Esophagus muscularis mucosa (tissue), 4 donors: Measurements from ENCODE around the gene NELL1. TPM values are rescaled to one million over a fixed set of nuclear protein-coding genes. Genes with fewer than 3 reads are reported as not detected.

Experiments used
- DNase-seq: peaks from one replicate; pipeline ENCODE4 v3.0.0-alpha.2; 2017; ENCODE audit errors: extremely low spot score
- H3K27ac ChIP-seq, 4 donors: fragments of 200-600 bp; sonication (generic); replicated peaks in 1 of 4; 1 replicate in 3 of 4; 2 replicates in 1 of 4; pipeline ENCODE4 v1.5.1; 2016 to 2019; ENCODE audit warnings: mild to moderate bottlenecking in 1 of 4
- H3K27me3 ChIP-seq, 4 donors: fragments of 200-600 bp; sonication (generic); one replicate each; pipeline versions ENCODE4 v1.5.1 to v1.6.0; 2016 to 2019
- H3K36me3 ChIP-seq, 4 donors: fragments of 200-600 bp; sonication (generic); one replicate each; pipeline ENCODE4 v1.5.1; 2016 to 2019
- H3K4me1 ChIP-seq, 4 donors: fragments of 200-600 bp; sonication (generic); one replicate each; pipeline ENCODE4 v1.5.1; 2016 to 2019
- H3K4me3 ChIP-seq, 4 donors: fragments of 200-600 bp; sonication (generic); 1 replicate in 2 of 4; 2 replicates in 2 of 4; pipeline ENCODE4 v1.5.1; 2016 to 2019; ENCODE audit warnings: mild to moderate bottlenecking in 4 of 4, moderate library complexity in 1 of 4
- H3K9me3 ChIP-seq, 4 donors: fragments of 200-600 bp; sonication (generic); 1 replicate in 3 of 4; 2 replicates in 1 of 4; pipeline ENCODE4 v1.5.1; 2016 to 2019
- EP300 ChIP-seq: sonication (generic); formaldehyde crosslinking; IDR thresholded peaks from one replicate; pipeline ENCODE4 v1.6.1; 2017; ENCODE audit warnings: antibody characterized with exemption
- POLR2A ChIP-seq: fragments of 450-650 bp; IDR thresholded peaks from one replicate; pipeline ENCODE4 v1.6.1; 2017; ENCODE audit warnings: antibody characterized with exemption, moderate library complexity, mild to moderate bottlenecking, low read depth
- POLR2AphosphoS5 ChIP-seq, 2 donors: sonication (generic); formaldehyde crosslinking; IDR thresholded peaks; one replicate each; pipeline ENCODE4 v1.6.1; 2017; ENCODE audit warnings: antibody characterized with exemption in 2 of 2
- WGBS: methylation state at CpG from one replicate; pipeline ENCODE4 v1.1.5; 2018; 5-methylcytosine and 5-hydroxymethylcytosine counted together
- intact Hi-C: fragments of 100-400 bp; cut with DNase I; formaldehyde crosslinking; loops from one replicate; pipeline ENCODE4 v1.15.1; 2023
- total RNA-seq, 4 donors: library from RNA; depleted of rRNA; stranded (reverse); fragments of >200 nt; gene quantifications; one replicate each; pipeline versions ENCODE4 v1.1.0 to v1.2.1, GENCODE V29; 2016
- TF ChIP-seq, protein P1 (sequence below), 3 experiments: fragments of 200-600 bp in 2 of 3; fragments of 450-650 bp in 1 of 3; sonication (generic) in 2 of 3; IDR thresholded peaks; one replicate each; pipeline ENCODE4 v1.5.1; 2017 to 2019; ENCODE audit warnings: antibody characterized with exemption in 3 of 3, mild to moderate bottlenecking in 2 of 3, moderate library complexity in 1 of 3

Gene NELL1
- total RNA-seq, 4 donors from 2014 or later = 0.65 to 2.7 (median 0.90) TPM

- H3K27ac ChIP-seq = no peak overlapping the region
- TF ChIP-seq EP300 (no peak), POLR2A (no peak), POLR2AphosphoS5 (IDR thresholded peaks at IDR 0.05) (no peak)
- TF ChIP-seq, protein P1, sequence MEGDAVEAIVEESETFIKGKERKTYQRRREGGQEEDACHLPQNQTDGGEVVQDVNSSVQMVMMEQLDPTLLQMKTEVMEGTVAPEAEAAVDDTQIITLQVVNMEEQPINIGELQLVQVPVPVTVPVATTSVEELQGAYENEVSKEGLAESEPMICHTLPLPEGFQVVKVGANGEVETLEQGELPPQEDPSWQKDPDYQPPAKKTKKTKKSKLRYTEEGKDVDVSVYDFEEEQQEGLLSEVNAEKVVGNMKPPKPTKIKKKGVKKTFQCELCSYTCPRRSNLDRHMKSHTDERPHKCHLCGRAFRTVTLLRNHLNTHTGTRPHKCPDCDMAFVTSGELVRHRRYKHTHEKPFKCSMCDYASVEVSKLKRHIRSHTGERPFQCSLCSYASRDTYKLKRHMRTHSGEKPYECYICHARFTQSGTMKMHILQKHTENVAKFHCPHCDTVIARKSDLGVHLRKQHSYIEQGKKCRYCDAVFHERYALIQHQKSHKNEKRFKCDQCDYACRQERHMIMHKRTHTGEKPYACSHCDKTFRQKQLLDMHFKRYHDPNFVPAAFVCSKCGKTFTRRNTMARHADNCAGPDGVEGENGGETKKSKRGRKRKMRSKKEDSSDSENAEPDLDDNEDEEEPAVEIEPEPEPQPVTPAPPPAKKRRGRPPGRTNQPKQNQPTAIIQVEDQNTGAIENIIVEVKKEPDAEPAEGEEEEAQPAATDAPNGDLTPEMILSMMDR (IDR thresholded peaks at IDR 0.05) = no peak
- no peaks in the 10 kb centered on the region for H3K36me3 ChIP-seq
- DNase-seq = no peak
- no peak overlapping the region for H3K4me3 ChIP-seq
- H3K27me3 ChIP-seq = no peaks in the 10 kb centered on the region
- no peaks in the 10 kb centered on the region for H3K4me1 ChIP-seq
- H3K9me3 ChIP-seq = no peaks in the 10 kb centered on the region
- 86% methylated on average over 4 of the region's 7 CpGs for WGBS
- intact Hi-C loops = no loop called here
These were observed 240.8 kb downstream of the NELL1 start for GRCh38 chr11:20909995-20910726.

GRCh38 chr11:20910733-20911132, 241.3 kb downstream of the NELL1 start:
- TF ChIP-seq POLR2A (no peak), EP300 (no peak), POLR2AphosphoS5 (IDR thresholded peaks at IDR 0.05) (no peak)
- TF ChIP-seq, protein P1 (IDR thresholded peaks at IDR 0.05) = no peak
- intact Hi-C loops = no loop called here
- no peaks in the 10 kb centered on the region for H3K4me1 ChIP-seq
- no peak overlapping the region for H3K27ac ChIP-seq
- H3K27me3 ChIP-seq = no peaks in the 10 kb centered on the region
- DNase-seq = no peak
- no peak overlapping the region for H3K4me3 ChIP-seq
- H3K9me3 ChIP-seq = no peaks in the 10 kb centered on the region
- H3K36me3 ChIP-seq = no peaks in the 10 kb centered on the region

DNA sequence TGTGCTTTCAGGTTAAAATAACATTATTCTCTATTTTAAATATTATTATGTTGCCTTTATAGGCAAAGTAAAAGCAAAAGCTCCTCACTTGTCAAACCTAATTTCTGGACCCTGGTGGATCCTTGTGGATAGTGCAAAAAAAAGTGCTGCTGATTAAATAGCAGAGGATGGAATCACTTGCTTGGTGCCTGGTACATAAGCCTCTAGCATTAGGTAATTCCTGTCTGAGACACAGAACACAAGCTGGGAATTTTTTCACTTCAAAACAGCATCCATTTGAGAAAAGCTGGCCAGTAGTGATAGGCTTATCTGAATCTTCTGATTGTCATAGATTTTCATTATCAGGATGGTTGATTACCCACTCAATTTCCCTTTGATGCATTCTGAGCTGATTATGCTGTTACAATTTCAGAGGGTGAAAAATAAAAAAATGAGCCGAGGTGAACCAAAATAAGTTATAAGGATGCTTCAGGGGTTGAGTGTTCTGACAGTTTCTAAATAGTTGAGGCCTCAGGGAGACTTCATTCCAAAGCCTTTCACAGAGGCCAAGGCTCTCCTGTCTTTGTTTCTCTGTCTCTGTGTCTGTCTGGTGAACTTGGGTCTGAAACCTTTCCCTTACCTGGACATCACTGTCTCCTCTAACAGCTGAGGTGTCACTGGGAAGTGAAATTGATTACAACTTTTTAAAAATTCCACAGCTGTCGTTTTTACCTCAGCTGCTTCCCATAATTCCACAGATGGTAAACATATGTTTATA, 242.9 kb downstream of the NELL1 start:
- no peaks in the 10 kb centered on the region for H3K9me3 ChIP-seq
- no peaks in the 10 kb centered on the region for H3K4me1 ChIP-seq
- WGBS = 50% methylated on average over 2 of the region's 2 CpGs
- H3K27me3 ChIP-seq = no peaks in the 10 kb centered on the region
- H3K27ac ChIP-seq = no peak overlapping the region
- H3K4me3 ChIP-seq = no peak overlapping the region
- DNase-seq = no peak
- H3K36me3 ChIP-seq = no peaks in the 10 kb centered on the region
- intact Hi-C loops = no loop called here
- TF ChIP-seq EP300 (no peak), POLR2AphosphoS5 (IDR thresholded peaks at IDR 0.05) (no peak), POLR2A (no peak)
- TF ChIP-seq, protein P1 (IDR thresholded peaks at IDR 0.05) = no peak

DNA sequence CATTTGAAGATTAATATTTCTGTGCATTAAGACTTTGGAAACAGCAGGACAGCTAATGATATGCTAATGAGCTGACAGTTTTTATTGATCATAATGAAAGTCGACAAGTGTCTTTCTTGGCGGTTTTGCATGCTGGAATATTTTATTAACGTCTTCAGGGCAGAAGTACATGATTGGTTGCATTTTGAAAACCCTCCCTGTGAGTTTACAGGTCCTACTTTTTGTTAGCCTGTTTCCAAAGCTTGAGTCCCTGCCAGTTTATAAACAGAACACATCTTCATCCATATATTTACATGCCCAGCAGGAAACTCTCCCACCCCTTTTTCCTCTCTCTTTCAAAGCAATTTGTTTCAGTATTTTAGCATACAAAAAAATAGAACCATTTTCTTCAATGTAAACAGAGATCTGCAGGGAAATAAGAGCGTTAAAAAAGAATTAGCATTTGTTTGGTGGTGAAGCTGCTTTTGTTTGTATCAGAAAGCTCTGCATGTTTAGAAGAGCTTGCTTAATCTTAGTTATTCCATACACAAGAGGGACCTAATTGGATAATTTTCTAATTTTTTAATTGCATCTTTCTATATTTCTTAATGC, 243.6 kb downstream of the NELL1 start:
- Histone ChIP-seq H3K36me3 (no peaks in the 10 kb centered on the region), H3K4me1 (no peaks in the 10 kb centered on the region), H3K27me3 (no peaks in the 10 kb centered on the region), H3K4me3 (no peak overlapping the region), H3K27ac (no peak overlapping the region), H3K9me3 (no peaks in the 10 kb centered on the region)
- TF ChIP-seq, protein P1 (IDR thresholded peaks at IDR 0.05) = no peak
- TF ChIP-seq POLR2A = no peak
- WGBS = 26% methylated on average over 4 of the region's 4 CpGs
- intact Hi-C loops = no loop called here
- no peak for DNase-seq
